GM12875 (cell line): ENCODE results near the gene DPP3.
"Not testable (repeated sequence)": the region's sequence is repeated elsewhere in the genome, so short reads cannot be mapped to it uniquely, and the experiment has no call there.

Experiments
- H3K4me3 ChIP-seq: one replicate; pipeline ENCODE4 v1.5.1; 2011; ENCODE audit warnings: low read depth, low read length, control low read depth
- CTCF ChIP-seq: IDR thresholded peaks from 2 replicates; pipeline ENCODE4 v1.5.1; 2011; ENCODE audit warnings: low read depth, mild to moderate bottlenecking, control low read depth, inconsistent platforms, low read length, moderate library complexity, borderline replicate concordance; ENCODE audit not compliant: insufficient read depth

Gene DPP3

GRCh38 chr11:66457826-66458225, 22.4 kb upstream of the DPP3 start:
- no peak for TF ChIP-seq CTCF
- H3K4me3 ChIP-seq, result no peak overlapping the region

GRCh38 chr11:66459138-66459778, 21.0 kb upstream of the DPP3 start:
- TF ChIP-seq CTCF, result no peak
- no peak overlapping the region for H3K4me3 ChIP-seq

GRCh38 chr11:66462010-66462409, 18.2 kb upstream of the DPP3 start:
- H3K4me3 ChIP-seq, result no peak overlapping the region
- no peak for TF ChIP-seq CTCF

GRCh38 chr11:66462911-66463310, 17.3 kb upstream of the DPP3 start:
- no peak for TF ChIP-seq CTCF

GRCh38 chr11:66464116-66464515, 16.1 kb upstream of the DPP3 start:
- H3K4me3 ChIP-seq, result not testable (repeated sequence)

More at GRCh38 chr11:66462911-66463310, 17.3 kb upstream of the DPP3 start:
- H3K4me3 ChIP-seq, result no peak overlapping the region

- H3K4me3 ChIP-seq, result no peak overlapping the region
- TF ChIP-seq CTCF, result no peak
Observed at GRCh38 chr11:66464916-66465315, 15.3 kb upstream of the DPP3 start.

GRCh38 chr11:66465373-66466224, 14.6 kb upstream of the DPP3 start:
- no peak for TF ChIP-seq CTCF
- no peak overlapping the region for H3K4me3 ChIP-seq
